ENCODE data around the gene SHOC2. TPM values are rescaled to one million over a fixed set of nuclear protein-coding genes. Genes with fewer than 3 reads are reported as not detected.

SHOC2 gene
- total and polyA plus RNA-seq, 2 of the 13 experiments (the other 11 are each of a cell fraction or from before 2014, with no cell fraction given): 8.6 to 25.5 TPM

- ChIA-PET CTCF (ENCODE audit: low intra/inter-chr PET ratio, low total read pairs) (no interaction called here), POLR2A (no interaction called here)
- TF ChIP-seq ATF3 (CRISPR knock-in tag; IDR thresholded peaks at IDR 0.05): no peak
- TF ChIP-seq GLI4 (CRISPR knock-in tag; IDR thresholded peaks at IDR 0.05; ENCODE audit: borderline replicate concordance): no peak
- no peak for TF ChIP-seq FOXO4 (CRISPR knock-in tag; conservative IDR thresholded peaks at IDR 0.05)
- TF ChIP-seq, protein P1, sequence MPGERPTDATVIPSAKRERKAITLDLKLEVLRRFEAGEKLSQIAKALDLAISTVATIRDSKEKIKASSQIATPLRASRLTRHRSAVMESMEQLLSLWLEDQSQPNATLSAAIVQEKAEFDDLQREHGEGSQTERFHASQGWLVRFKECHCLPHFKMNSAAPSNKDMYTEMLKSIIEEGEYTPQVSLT (CRISPR knock-in tag; IDR thresholded peaks at IDR 0.05; ENCODE audit: borderline replicate concordance, low read depth): no peak
- TF ChIP-seq, protein P2, sequence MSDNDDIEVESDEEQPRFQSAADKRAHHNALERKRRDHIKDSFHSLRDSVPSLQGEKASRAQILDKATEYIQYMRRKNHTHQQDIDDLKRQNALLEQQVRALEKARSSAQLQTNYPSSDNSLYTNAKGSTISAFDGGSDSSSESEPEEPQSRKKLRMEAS (IDR thresholded peaks at IDR 0.05): no peak
- TF ChIP-seq ESRRA (CRISPR knock-in tag; IDR thresholded peaks at IDR 0.05; ENCODE audit: low read depth): no peak
- TF ChIP-seq, protein P3, sequence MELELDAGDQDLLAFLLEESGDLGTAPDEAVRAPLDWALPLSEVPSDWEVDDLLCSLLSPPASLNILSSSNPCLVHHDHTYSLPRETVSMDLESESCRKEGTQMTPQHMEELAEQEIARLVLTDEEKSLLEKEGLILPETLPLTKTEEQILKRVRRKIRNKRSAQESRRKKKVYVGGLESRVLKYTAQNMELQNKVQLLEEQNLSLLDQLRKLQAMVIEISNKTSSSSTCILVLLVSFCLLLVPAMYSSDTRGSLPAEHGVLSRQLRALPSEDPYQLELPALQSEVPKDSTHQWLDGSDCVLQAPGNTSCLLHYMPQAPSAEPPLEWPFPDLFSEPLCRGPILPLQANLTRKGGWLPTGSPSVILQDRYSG (CRISPR knock-in tag; IDR thresholded peaks at IDR 0.05): no peak
- TF ChIP-seq HMG20B (CRISPR knock-in tag; conservative IDR thresholded peaks at IDR 0.05): no peak
- TF ChIP-seq MLLT10 (CRISPR knock-in tag; IDR thresholded peaks at IDR 0.05): no peak
- TF ChIP-seq ZNF383 (CRISPR knock-in tag; IDR thresholded peaks at IDR 0.05; ENCODE audit: borderline replicate concordance): no peak
- no peak for TF ChIP-seq ZNF614 (CRISPR knock-in tag; IDR thresholded peaks at IDR 0.05; ENCODE audit: borderline replicate concordance)
- no peak for TF ChIP-seq ZBTB43 (CRISPR knock-in tag; conservative IDR thresholded peaks at IDR 0.05)
- no peak for TF ChIP-seq CBFB (CRISPR knock-in tag; IDR thresholded peaks at IDR 0.05)
- no peak for TF ChIP-seq ZNF644 (CRISPR knock-in tag; IDR thresholded peaks at IDR 0.05; ENCODE audit: low read depth)
- no peak for TF ChIP-seq ZFX (CRISPR knock-in tag; IDR thresholded peaks at IDR 0.05; ENCODE audit: low read depth)
- TF ChIP-seq ATF4 (CRISPR knock-in tag; IDR thresholded peaks at IDR 0.05): no peak
- no peak for TF ChIP-seq STAT5B (CRISPR knock-in tag; IDR thresholded peaks at IDR 0.05)
- TF ChIP-seq SRSF4 (IDR thresholded peaks at IDR 0.05; ENCODE audit: low read depth, low read length, poor library complexity, severe bottlenecking): no peak
- TF ChIP-seq MTA1 (CRISPR knock-in tag; IDR thresholded peaks at IDR 0.05; ENCODE audit: borderline replicate concordance): no peak
- Histone ChIP-seq H4K20me1 (ENCODE audit: insufficient read depth, low read length) (no peaks in the 10 kb centered on the region), H3K4me3 (replicated peaks in 1 of 3; ENCODE audit: insufficient read depth in 1 of 3, low read depth in 2 of 3, low read length in 3 of 3) (no peak overlapping the region), H3K79me2 (ENCODE audit: insufficient read depth, low read length) (peaks cover 12% of the 10 kb centered on the region), H3K27me3 (ENCODE audit: control insufficient read depth in 1 of 2, insufficient read depth in 2 of 2, low read length in 2 of 2) (no peaks in the 10 kb centered on the region), H3K36me3 (replicated peaks in 1 of 2; ENCODE audit: control insufficient read depth in 1 of 2, insufficient read depth in 2 of 2, low read length in 2 of 2) (no peaks in the 10 kb centered on the region), H2AFZ (ENCODE audit: low read length) (no peak overlapping the region), H3K9me3 (ENCODE audit: low read length) (no peaks in the 10 kb centered on the region), H3K4me1 (ENCODE audit: insufficient read depth, low read length) (peaks cover 16% of the 10 kb centered on the region), H3K27ac (ENCODE audit: extremely low read length, insufficient read depth, low read length) (no peak overlapping the region), H3K9ac (ENCODE audit: insufficient read depth, low read depth, low read length) (no peak overlapping the region), H3K4me2 (ENCODE audit: low read depth, low read length) (no peak overlapping the region)
- BruUV-seq (replicated peaks): no TSS peak
- no peak for DNase-seq (ENCODE audit: low spot score)
- in situ Hi-C loops (cut with HindIII; ENCODE audit: extremely low pct_ligation_motif_present, low pct_unique_long_range_greater_than_20kb) (no loop called here), intact Hi-C loops (cut with micrococcal nuclease; ENCODE audit: unreplicated experiment) (no loop called here)
- no peak for FAIRE-seq
- no peak for ATAC-seq
Measured at GRCh38 chr10:110980807-110981206, 61.4 kb downstream of the SHOC2 start.
